Stomach (tissue), 4 donors: ENCODE measurements around the gene TRAF3.

Experiments
- EP300 ChIP-seq: sonication (generic); formaldehyde crosslinking; IDR thresholded peaks from one replicate; pipeline ENCODE4 v1.6.1; 2017; ENCODE audit warnings: antibody characterized with exemption
- POLR2A ChIP-seq, 4 donors: fragments of 450-650 bp; IDR thresholded peaks; one replicate each; pipeline ENCODE4 v1.6.1; 2016; ENCODE audit warnings: antibody characterized with exemption in 4 of 4, control low read depth in 2 of 4, mild to moderate bottlenecking in 1 of 4, moderate library complexity in 1 of 4
- POLR2AphosphoS5 ChIP-seq, 3 donors: sonication (generic); formaldehyde crosslinking; IDR thresholded peaks; one replicate each; pipeline ENCODE4 v1.6.1; 2016; ENCODE audit warnings: antibody characterized with exemption in 3 of 3
- TF ChIP-seq, protein P1 (sequence below), 7 experiments: fragments of 450-650 bp in 4 of 7; fragments of 200-600 bp in 3 of 7; sonication (generic) in 3 of 7; IDR thresholded peaks; one replicate each; pipeline ENCODE4 v1.5.1; 2016 to 2019; ENCODE audit warnings: antibody characterized with exemption in 7 of 7, control low read depth in 2 of 7, mild to moderate bottlenecking in 1 of 7

DNA sequence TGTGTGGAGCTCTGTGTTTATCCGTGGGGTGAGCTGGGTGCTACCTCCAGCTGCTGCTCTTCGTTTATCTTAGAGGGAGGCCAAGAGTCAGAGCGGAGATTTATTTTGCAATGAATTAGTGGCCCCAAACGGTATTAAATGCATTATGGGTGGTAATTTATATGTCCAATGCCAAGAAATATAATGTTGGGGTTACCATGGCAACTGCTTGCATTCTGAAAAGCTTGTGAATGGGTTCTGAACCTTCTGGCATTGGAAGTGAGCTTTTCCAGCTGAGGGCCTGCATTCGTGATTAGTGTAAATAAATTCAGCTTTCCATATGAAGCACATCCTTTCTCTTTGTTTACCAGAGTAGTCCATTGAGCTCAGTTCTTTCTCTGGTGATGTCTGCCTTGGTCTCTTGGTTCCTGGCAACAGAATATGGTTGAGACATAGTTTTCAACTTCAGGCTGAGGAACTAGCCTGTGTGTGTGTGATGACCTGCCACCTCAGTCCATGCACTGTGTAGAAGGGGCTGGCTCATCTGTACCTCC, 51.8 kb downstream of the TRAF3 start:
- TF ChIP-seq, protein P1, sequence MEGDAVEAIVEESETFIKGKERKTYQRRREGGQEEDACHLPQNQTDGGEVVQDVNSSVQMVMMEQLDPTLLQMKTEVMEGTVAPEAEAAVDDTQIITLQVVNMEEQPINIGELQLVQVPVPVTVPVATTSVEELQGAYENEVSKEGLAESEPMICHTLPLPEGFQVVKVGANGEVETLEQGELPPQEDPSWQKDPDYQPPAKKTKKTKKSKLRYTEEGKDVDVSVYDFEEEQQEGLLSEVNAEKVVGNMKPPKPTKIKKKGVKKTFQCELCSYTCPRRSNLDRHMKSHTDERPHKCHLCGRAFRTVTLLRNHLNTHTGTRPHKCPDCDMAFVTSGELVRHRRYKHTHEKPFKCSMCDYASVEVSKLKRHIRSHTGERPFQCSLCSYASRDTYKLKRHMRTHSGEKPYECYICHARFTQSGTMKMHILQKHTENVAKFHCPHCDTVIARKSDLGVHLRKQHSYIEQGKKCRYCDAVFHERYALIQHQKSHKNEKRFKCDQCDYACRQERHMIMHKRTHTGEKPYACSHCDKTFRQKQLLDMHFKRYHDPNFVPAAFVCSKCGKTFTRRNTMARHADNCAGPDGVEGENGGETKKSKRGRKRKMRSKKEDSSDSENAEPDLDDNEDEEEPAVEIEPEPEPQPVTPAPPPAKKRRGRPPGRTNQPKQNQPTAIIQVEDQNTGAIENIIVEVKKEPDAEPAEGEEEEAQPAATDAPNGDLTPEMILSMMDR (IDR thresholded peaks at IDR 0.05) = no peak
- no peak for TF ChIP-seq POLR2A (IDR thresholded peaks at IDR 0.05)
- no peak for TF ChIP-seq POLR2AphosphoS5 (IDR thresholded peaks at IDR 0.05)
- TF ChIP-seq EP300 = no peak
